Activated T-helper 1 cell treated with anti-CD3 and anti-CD28 coated beads, Interleukin-12 subunit alpha, Interleukin-12 subunit beta, Interleukin-2, Interleukin-4 antibody, amounts not matched to agents 30 ng/mL and 10 ng/mL and 1 ng/mL, durations not matched to agents 14 hours and 24 hours and 36 hours (primary cell): ENCODE measurements around the gene DHRS1. TPM values are rescaled to one million over a fixed set of nuclear protein-coding genes. Genes with fewer than 3 reads are reported as not detected.

Experiments used
- DNase-seq: peaks from one replicate; pipeline ENCODE4 v3.0.0; 2021; ENCODE audit warnings: low spot score
- H3K27ac Mint-ChIP-seq: one replicate; pipeline ENCODE4 v1.8.0; 2021; ENCODE audit warnings: mild to moderate bottlenecking, mixed read lengths
- H3K27me3 Mint-ChIP-seq: one replicate; pipeline ENCODE4 v1.8.0; 2022; ENCODE audit warnings: mild to moderate bottlenecking, moderate library complexity, mixed read lengths; ENCODE audit not compliant: insufficient read depth
- H3K36me3 Mint-ChIP-seq: one replicate; pipeline ENCODE4 v1.8.0; 2021; ENCODE audit warnings: low read depth, mixed read lengths
- H3K4me1 Mint-ChIP-seq: one replicate; pipeline ENCODE4 v1.8.0; 2021; ENCODE audit warnings: low read depth, mixed read lengths
- H3K4me3 Mint-ChIP-seq: one replicate; pipeline ENCODE4 v1.8.0; 2021; ENCODE audit warnings: mild to moderate bottlenecking, moderate library complexity, mixed read lengths
- H3K9me3 Mint-ChIP-seq: one replicate; pipeline ENCODE4 v1.8.0; 2021; ENCODE audit warnings: mixed read lengths
- intact Hi-C: fragments of 100-400 bp; cut with micrococcal nuclease; formaldehyde crosslinking; loops from one replicate; pipeline ENCODE4 v1.15.1; 2024
- total RNA-seq: library from RNA; stranded (reverse); gene quantifications from 2 replicates; pipeline ENCODE4 v1.2.3, GENCODE V29; 2022

Gene DHRS1
- total RNA-seq: 7.5 TPM in 2 replicates

- intact Hi-C loops: loop anchor here (1.0 to 2.0 kb wide), 6 partner anchors 9 to 184 kb away; partner anchors contain the start of genes EMC9, IRF9 and RABGGTA
- Mint-ChIP-seq H3K9me3 (no peaks in the 10 kb centered on the region), H3K4me1 (peaks cover 44% of the 10 kb centered on the region)
Measured at GRCh38 chr14:24299255-24300191, at the start of gene DHRS1, which contains the start of gene NOP9. DHRS1 (minus strand) TSS chr14:24299780; CDS start chr14:24299106, 674 bp downstream. NOP9 (plus strand) TSS chr14:24299850; CDS start chr14:24299955, 105 bp downstream.

GRCh38 chr14:24348186-24348585, 48.6 kb upstream of the DHRS1 start:
- Mint-ChIP-seq H3K36me3 (peaks cover 2% of the 10 kb centered on the region), H3K9me3 (no peaks in the 10 kb centered on the region), H3K27me3 (peaks cover 45% of the 10 kb centered on the region), H3K4me3 (no peak overlapping the region), H3K4me1 (no peaks in the 10 kb centered on the region), H3K27ac (no peak overlapping the region)
- no peak for DNase-seq
- intact Hi-C loops: no loop called here

More at GRCh38 chr14:24299255-24300191, at the start of gene DHRS1, which contains the start of gene NOP9:
- no peaks in the 10 kb centered on the region for H3K27me3 Mint-ChIP-seq
- H3K4me3 Mint-ChIP-seq: peak within 1 kb of the TSS; percentile 94
- H3K27ac Mint-ChIP-seq: peak within 1 kb of the TSS; percentile 96
- H3K36me3 Mint-ChIP-seq: peaks cover 43% of the 10 kb centered on the region
- DNase-seq: peak; percentile 90

- Mint-ChIP-seq H3K36me3 (peaks cover 3% of the 10 kb centered on the region), H3K4me3 (no peak overlapping the region), H3K27me3 (peaks cover 48% of the 10 kb centered on the region), H3K27ac (no peak overlapping the region), H3K4me1 (no peaks in the 10 kb centered on the region), H3K9me3 (no peaks in the 10 kb centered on the region)
- intact Hi-C loops: no loop called here
- DNase-seq: no peak
Measured at GRCh38 chr14:24347134-24347533, 47.6 kb upstream of the DHRS1 start.

DNA sequence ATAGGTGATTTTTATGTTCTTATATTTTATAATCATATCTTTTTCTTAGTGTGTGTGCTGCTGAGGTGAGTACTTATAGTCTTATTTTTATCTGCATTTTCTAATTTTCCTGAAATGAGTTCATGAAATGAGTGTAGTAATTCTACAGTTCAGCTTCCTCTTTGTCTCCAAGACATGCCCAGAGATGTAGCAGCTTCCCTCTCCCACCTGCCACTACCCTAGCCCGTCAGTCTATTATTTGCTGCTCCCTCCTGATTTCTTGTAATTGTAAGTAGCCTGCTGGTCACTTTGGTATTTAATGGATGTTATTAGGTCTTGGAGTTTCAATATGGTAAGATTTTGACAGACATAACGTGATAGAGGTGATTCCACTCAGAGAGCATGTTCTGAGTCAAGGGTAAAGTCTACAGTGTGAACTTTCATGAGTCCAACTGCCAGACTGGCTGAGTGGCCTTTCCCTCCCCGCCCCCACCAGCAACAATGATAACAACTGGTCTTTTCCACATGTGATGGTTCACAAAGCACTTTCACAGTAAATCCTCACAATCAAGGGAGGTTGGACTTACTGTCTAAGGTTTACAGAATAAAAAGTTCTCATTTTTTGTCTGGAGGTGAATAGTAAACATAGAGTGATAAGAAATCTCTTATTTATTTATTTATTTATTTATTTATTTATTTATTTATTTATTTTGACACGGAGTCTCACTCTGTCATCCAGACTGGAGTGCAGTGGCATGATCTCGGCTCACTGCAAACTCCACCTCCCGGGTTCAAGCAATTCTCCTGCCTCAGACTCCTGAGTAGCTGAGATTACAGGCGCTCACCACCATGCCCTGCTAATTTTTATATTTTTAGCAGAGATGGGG, 44.4 kb upstream of the DHRS1 start:
- Mint-ChIP-seq H3K4me1 (peaks cover 9% of the 10 kb centered on the region), H3K4me3 (no peak overlapping the region), H3K9me3 (no peaks in the 10 kb centered on the region), H3K27me3 (peaks cover 19% of the 10 kb centered on the region), H3K27ac (no peak overlapping the region), H3K36me3 (peaks cover 1% of the 10 kb centered on the region)
- intact Hi-C loops: no loop called here
- no peak for DNase-seq

GRCh38 chr14:24342889-24343288, 43.3 kb upstream of the DHRS1 start:
- no peaks in the 10 kb centered on the region for H3K9me3 Mint-ChIP-seq
- H3K27ac Mint-ChIP-seq: no peak overlapping the region
- peaks cover 15% of the 10 kb centered on the region for H3K4me1 Mint-ChIP-seq
- H3K27me3 Mint-ChIP-seq: peaks cover 14% of the 10 kb centered on the region
- peaks cover 6% of the 10 kb centered on the region for H3K36me3 Mint-ChIP-seq
- intact Hi-C loops: no loop called here
- no peak overlapping the region for H3K4me3 Mint-ChIP-seq
- DNase-seq: no peak

- no peak overlapping the region for H3K27ac Mint-ChIP-seq
- peaks cover 22% of the 10 kb centered on the region for H3K4me1 Mint-ChIP-seq
- DNase-seq: no peak
- peaks cover 23% of the 10 kb centered on the region for H3K36me3 Mint-ChIP-seq
- no peaks in the 10 kb centered on the region for H3K9me3 Mint-ChIP-seq
- intact Hi-C loops: no loop called here
- peak overlapping the region; percentile 91 for H3K4me3 Mint-ChIP-seq
- peaks cover 13% of the 10 kb centered on the region for H3K27me3 Mint-ChIP-seq
Measured at GRCh38 chr14:24340606-24341005, 41.0 kb upstream of the DHRS1 start.

GRCh38 chr14:24339284-24340151, 39.9 kb upstream of the DHRS1 start, which contains the start of gene RIPK3:
RIPK3 (minus strand) TSS chr14:24339991; CDS start chr14:24339826, 165 bp downstream.
- peaks cover 30% of the 10 kb centered on the region for H3K4me1 Mint-ChIP-seq
- intact Hi-C loops: loop anchor here (10.0 kb wide), 1 partner anchor 335 kb away; no protein-coding TSS in a partner anchor
- DNase-seq: peak; percentile 67
- H3K36me3 Mint-ChIP-seq: peaks cover 28% of the 10 kb centered on the region
- peak within 1 kb of the TSS; percentile 77 for H3K27ac Mint-ChIP-seq
- H3K4me3 Mint-ChIP-seq: peak within 1 kb of the TSS; percentile 91
- H3K9me3 Mint-ChIP-seq: no peaks in the 10 kb centered on the region
- H3K27me3 Mint-ChIP-seq: peaks cover 16% of the 10 kb centered on the region

DNA sequence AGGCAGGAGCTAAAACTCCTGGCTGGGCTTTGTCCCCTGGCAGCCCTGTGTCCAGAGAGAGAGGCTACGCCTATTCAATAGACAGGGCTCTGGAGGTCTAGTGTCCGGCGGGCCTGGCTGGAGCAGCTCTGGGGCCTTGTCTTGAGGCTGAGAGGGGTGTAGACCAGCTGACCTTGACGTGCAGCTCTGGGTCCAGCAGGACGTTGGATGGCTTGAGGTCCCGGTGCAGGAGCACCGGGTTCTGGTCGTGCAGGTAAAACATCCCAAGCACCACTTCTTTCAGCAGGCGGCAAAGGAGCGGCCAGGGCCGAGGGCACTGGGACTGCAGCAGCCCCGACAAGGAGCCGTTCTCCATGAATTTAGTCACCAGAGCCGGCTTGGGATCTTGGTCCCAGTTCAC, 39.3 kb upstream of the DHRS1 start:
- Mint-ChIP-seq H3K27me3 (peaks cover 19% of the 10 kb centered on the region), H3K36me3 (peaks cover 28% of the 10 kb centered on the region), H3K4me3 (peak overlapping the region; percentile 91), H3K27ac (no peak overlapping the region), H3K4me1 (peaks cover 30% of the 10 kb centered on the region), H3K9me3 (no peaks in the 10 kb centered on the region)
- intact Hi-C loops: loop anchor here (10.0 kb wide), 1 partner anchor 336 kb away; no protein-coding TSS in a partner anchor
- DNase-seq: no peak

- H3K27ac Mint-ChIP-seq: no peak overlapping the region
- intact Hi-C loops: loop anchor here (10.0 kb wide), 1 partner anchor 337 kb away; no protein-coding TSS in a partner anchor
- H3K36me3 Mint-ChIP-seq: peaks cover 28% of the 10 kb centered on the region
- peaks cover 32% of the 10 kb centered on the region for H3K4me1 Mint-ChIP-seq
- H3K27me3 Mint-ChIP-seq: peaks cover 22% of the 10 kb centered on the region
- no peaks in the 10 kb centered on the region for H3K9me3 Mint-ChIP-seq
- H3K4me3 Mint-ChIP-seq: peak overlapping the region; percentile 91
- no peak for DNase-seq
Measured at GRCh38 chr14:24337824-24338175, 38.2 kb upstream of the DHRS1 start.

GRCh38 chr14:24337144-24337823, 37.7 kb upstream of the DHRS1 start:
- Mint-ChIP-seq H3K4me1 (peaks cover 37% of the 10 kb centered on the region), H3K9me3 (no peaks in the 10 kb centered on the region), H3K36me3 (peaks cover 26% of the 10 kb centered on the region), H3K4me3 (peak overlapping the region; percentile 91), H3K27ac (no peak overlapping the region), H3K27me3 (peaks cover 21% of the 10 kb centered on the region)
- intact Hi-C loops: loop anchor here (10.0 kb wide), 1 partner anchor 338 kb away; no protein-coding TSS in a partner anchor
- DNase-seq: no peak

DNA sequence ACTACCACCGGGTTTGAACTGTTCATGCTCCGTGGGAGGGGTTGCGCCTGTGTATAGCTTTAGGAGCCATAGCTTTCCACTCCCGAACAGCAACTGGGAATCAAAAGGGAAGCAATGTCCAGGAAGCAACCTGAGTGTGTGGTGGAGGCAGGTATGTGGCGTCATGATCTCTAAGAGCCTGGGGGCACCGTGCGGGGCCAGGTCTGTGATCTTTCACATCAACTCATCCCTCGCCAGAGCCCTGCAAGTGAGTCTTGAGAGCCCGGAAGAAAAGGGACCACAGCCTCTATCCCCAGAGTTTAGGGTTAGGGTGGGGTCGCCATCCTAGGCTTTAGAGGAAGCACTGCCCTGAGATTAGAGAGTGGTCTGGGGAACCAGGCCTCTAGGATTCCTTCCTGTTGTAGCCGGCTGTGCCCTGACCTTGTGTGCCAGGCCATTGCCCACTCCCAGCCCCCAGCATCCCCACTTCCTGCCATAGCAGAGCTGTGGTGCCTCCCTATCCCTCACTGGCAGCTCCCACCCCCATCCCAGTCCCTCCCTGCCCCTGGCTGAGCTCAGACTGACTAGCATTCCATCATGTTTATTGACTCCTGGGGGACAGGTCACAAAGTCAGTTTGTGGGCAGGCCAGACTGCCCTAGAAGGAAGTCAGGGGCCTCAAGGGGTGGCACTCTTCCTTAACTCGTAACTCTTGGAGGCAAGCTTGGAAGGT, 36.0 kb upstream of the DHRS1 start:
- H3K4me1 Mint-ChIP-seq: peaks cover 46% of the 10 kb centered on the region
- H3K36me3 Mint-ChIP-seq: peaks cover 26% of the 10 kb centered on the region
- DNase-seq: no peak
- intact Hi-C loops: loop anchor here (10.0 kb wide), 1 partner anchor 339 kb away; no protein-coding TSS in a partner anchor
- peak overlapping the region; percentile 55 for H3K4me3 Mint-ChIP-seq
- no peak overlapping the region for H3K27ac Mint-ChIP-seq
- no peaks in the 10 kb centered on the region for H3K9me3 Mint-ChIP-seq
- peaks cover 23% of the 10 kb centered on the region for H3K27me3 Mint-ChIP-seq
